ENCODE measurements around the gene RBM8A.

RBM8A gene

GRCh38 chr1:145927063-145927886, at the start of gene RBM8A:
TSS of gene RBM8A (minus strand) at chr1:145927484. CDS start at chr1:145927426, 58 bp downstream.
- peak; percentile 98 for DNase-seq (ENCODE audit: low read depth, low spot score)

DNA sequence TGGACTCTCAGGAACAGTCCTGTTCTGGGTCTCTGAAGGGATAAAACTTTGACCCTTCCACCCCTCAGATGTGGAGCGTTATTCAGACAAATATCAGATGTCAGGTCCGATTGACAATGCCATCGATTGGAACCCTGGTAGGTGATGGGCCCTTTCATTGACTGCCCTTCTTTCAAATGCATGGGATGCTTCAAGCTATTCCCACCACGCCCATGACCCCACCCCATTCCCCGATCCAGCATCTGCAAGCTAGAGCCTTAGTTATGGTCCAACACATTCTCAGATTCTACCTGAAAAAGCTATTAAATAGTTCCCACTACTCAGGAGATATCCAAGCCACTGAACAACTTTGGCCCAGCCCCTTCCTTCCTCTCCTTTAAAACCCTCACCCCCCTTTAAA, 49.7 kb upstream of the RBM8A start:
- DNase-seq (ENCODE audit: low read depth, low spot score), result no peak

- DNase-seq (ENCODE audit: low read depth, low spot score), result no peak
Measured at GRCh38 chr1:145975216-145975615, 47.9 kb upstream of the RBM8A start.

GRCh38 chr1:145974721-145975120, 47.4 kb upstream of the RBM8A start:
- DNase-seq (ENCODE audit: low read depth, low spot score), result no peak

GRCh38 chr1:145972580-145972979, 45.3 kb upstream of the RBM8A start:
- no peak for DNase-seq (ENCODE audit: low read depth, low spot score)

DNA sequence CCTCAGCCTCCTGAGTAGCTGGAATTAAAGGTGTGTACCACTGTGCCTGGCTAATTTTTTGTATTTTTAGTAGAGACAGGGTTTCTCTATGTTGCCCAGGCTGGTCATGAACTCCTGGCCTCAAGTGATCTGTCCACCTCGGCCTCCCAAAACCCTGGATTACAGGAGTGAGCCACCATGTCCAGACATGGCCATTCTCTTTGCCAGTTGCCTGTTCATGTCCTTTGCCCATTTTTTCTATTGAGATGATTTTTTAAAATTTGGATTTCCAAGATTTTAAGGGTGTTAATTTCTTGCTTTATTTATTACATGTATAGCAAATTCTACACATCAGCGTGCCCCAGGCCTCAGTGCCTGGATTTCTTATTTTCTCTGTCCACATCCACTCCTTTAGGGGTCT, 40.0 kb upstream of the RBM8A start:
- DNase-seq (ENCODE audit: low read depth, low spot score), result no peak

- DNase-seq (ENCODE audit: low read depth, low spot score), result no peak
Measured at GRCh38 chr1:145965119-145965744, 37.9 kb upstream of the RBM8A start.

GRCh38 chr1:145964328-145965118, 37.2 kb upstream of the RBM8A start, which contains the start of the genes ANKRD34A and POLR3GL:
TSS of gene ANKRD34A (minus strand) at chr1:145964575. CDS start at chr1:145961759, 2,816 bp downstream.
TSS of gene POLR3GL (plus strand) at chr1:145964690. CDS start at chr1:145974866, 10,176 bp downstream.
- DNase-seq (ENCODE audit: low read depth, low spot score), result peak; percentile 99

DNA sequence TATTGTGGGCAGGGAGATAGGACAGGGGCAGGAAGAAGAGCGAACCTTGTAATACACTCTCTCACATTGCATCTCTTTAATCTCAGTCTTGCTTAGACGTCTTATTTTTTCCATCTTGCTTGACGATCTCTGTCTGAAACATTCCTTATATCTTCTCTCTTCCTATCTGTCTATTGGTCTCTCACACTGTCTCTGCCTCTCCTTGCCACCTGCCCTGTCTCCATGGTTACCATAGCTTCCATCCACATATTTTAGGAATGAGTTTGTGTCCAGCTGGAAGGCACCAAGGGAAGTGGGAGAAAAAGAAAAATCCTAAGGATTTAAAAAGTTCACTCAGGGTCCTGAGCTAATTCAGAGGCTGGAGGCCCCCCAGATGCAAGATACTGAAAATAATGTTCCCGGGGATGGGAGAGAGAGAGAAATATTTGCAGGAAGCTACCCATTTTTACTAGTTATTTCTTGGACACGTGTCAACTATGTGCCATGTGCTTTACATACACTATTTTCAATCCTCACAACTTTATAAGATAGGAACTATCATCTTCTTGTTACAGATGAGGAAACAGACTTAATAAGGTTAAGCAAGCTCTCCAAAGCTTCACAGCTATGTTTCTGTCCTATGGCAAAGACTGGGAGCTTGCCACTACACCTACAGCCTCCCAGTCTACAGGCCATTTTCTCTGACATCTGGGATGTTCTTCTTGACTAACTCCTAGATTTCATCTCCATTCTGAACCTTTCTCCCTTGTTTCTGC, 36.2 kb upstream of the RBM8A start:
- no peak for DNase-seq (ENCODE audit: low read depth, low spot score)

GRCh38 chr1:145962157-145963102, 35.1 kb upstream of the RBM8A start:
- no peak for DNase-seq (ENCODE audit: low read depth, low spot score)

GRCh38 chr1:145961425-145962156, 34.3 kb upstream of the RBM8A start:
- peak; percentile 22 for DNase-seq (ENCODE audit: low read depth, low spot score)

DNA sequence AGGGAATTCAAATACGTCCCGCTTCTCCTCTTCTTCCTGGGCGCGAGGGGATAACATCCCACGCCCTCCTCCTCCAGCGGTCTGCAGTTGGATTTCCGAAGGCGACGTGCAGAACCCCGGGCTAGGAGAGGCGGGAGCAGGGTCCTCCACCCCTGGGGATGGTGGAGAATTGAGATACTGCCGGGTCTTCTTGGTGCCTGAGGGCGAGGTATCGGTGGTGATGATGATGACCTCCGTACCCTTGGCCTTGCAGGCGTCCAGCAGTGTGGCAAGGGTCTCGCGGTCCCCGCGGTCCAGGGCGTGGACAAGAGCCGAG, 33.8 kb upstream of the RBM8A start:
- no peak for DNase-seq (ENCODE audit: low read depth, low spot score)

GRCh38 chr1:145960468-145961108, 33.3 kb upstream of the RBM8A start:
- peak; percentile 86 for DNase-seq (ENCODE audit: low read depth, low spot score)

DNA sequence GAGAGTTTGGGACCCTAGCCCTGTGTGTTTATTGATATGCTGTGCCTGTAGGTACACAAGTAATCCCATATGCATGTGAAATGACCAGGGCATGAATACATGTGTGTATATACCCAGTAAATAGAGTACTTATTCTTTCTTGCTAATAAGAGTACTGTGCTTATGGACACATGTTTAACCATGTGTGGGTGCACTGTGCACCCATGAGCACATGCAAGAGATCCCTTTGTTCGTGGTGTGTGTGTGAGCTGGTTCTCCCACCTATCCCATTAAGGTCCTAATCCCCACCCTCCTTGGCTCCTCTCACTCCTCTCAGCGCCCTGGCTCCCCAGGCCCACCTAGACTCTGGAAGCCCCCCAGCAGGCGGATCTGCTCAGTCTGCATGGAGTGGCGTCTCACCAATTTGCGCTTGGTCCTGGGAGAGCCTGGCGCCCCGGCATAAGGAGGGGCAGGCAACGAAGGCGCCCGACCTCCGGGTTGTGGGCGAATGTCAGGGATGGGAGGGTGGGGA, 32.7 kb upstream of the RBM8A start:
- no peak for DNase-seq (ENCODE audit: low read depth, low spot score)

DNA sequence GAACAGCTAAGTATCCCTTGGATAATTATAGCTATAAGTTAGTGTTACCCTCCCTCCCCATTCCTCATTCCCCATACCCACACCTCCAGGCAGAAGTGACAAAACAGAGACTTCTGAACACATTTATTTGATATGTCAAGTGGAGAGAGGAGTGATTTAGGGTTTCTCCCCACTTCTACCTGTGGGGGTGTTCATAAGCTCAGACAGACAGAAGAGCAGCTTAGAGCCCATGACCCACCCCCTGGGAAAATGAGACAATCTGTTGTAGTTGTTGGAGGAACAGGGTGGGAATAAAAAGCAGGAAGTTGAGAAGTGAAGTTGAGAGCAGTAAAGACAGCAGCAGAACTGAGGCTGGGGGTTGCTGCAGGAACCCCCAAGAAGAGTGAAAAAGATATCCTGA, 32.0 kb upstream of the RBM8A start:
- no peak for DNase-seq (ENCODE audit: low read depth, low spot score)

GRCh38 chr1:145958734-145959133, 31.4 kb upstream of the RBM8A start:
- no peak for DNase-seq (ENCODE audit: low read depth, low spot score)

- DNase-seq (ENCODE audit: low read depth, low spot score), result peak; percentile 97
Measured at GRCh38 chr1:145957443-145958319, 30.4 kb upstream of the RBM8A start, which contains the start of gene LIX1L. TSS of gene LIX1L (minus strand) at chr1:145958017. CDS start at chr1:145957927, 90 bp downstream.
